Measurements from ENCODE around the gene P4HTM. TPM values are rescaled to one million over a fixed set of nuclear protein-coding genes. Genes with fewer than 3 reads are reported as not detected.
A peak's percentile ranks its signal among the peaks of the same experiment; 100 is the strongest.

P4HTM gene
- total RNA-seq, 2 experiments from 2014 or later: 35.2 to 39.6 TPM

DNA sequence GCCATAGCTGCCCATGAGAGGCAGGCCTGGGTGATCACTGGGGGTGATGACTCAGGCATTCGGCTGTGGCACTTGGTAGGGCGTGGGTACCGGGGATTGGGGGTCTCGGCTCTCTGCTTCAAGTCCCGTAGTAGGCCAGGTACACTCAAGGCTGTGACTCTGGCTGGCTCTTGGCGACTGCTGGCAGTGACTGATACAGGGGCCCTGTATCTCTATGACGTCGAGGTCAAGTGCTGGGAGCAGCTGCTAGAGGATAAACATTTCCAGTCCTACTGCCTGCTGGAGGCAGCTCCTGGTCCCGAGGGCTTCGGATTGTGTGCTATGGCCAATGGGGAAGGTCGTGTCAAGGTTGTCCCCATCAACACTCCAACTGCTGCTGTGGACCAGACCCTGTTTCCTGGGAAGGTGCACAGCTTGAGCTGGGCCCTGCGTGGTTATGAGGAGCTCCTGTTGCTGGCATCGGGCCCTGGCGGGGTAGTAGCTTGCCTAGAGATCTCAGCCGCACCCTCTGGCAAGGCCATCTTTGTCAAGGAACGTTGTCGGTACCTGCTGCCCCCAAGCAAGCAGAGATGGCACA, 22.5 kb downstream of the P4HTM start:
- Mint-ChIP-seq H3K27ac (no peak overlapping the region), H3K36me3 (ENCODE audit: low read depth) (peaks cover 43% of the 10 kb centered on the region), H3K4me3 (no peak overlapping the region), H3K4me1 (ENCODE audit: low read depth) (peaks cover 38% of the 10 kb centered on the region), H3K27me3 (ENCODE audit: low read depth) (no peaks in the 10 kb centered on the region), H3K9me3 (ENCODE audit: insufficient read depth) (no peaks in the 10 kb centered on the region)
- ChIA-PET CTCF (interaction anchor here (3.0 to 19.2 kb wide), 2 partner anchors 9 to 22 kb away, joined by 22 to 319 read pairs; partner anchors contain the start of genes NDUFAF3 and P4HTM), POLR2A (interaction anchor here (0.7 to 3.4 kb wide), 4 partner anchors 9 to 23 kb away, joined by 3 to 27 read pairs (median 3); partner anchors contain the start of genes IMPDH2 and NDUFAF3)
- ATAC-seq (no peak), DNase-seq (no peak)

DNA sequence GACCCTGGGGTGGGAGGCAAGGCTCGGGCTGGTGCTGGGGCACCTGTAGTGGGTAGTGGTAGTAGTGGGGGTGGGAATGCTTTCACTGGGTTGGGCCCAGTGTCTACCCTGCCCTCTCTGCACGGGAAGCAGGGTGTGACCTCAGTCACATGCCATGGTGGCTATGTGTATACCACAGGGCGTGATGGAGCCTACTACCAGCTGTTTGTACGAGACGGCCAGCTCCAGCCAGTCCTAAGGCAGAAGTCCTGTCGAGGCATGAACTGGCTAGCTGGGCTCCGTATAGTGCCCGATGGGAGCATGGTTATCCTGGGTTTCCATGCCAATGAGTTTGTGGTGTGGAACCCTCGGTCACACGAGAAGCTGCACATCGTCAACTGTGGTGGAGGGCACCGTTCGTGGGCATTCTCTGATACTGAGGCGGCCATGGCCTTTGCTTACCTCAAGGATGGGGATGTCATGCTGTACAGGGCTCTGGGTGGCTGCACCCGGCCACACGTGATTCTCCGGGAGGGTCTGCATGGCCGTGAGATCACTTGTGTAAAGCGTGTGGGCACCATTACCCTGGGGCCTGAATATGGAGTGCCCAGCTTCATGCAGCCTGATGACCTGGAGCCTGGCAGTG, 23.2 kb downstream of the P4HTM start:
- peaks cover 41% of the 10 kb centered on the region for H3K36me3 Mint-ChIP-seq (ENCODE audit: low read depth)
- H3K27ac Mint-ChIP-seq: no peak overlapping the region
- peaks cover 36% of the 10 kb centered on the region for H3K4me1 Mint-ChIP-seq (ENCODE audit: low read depth)
- no peaks in the 10 kb centered on the region for H3K9me3 Mint-ChIP-seq (ENCODE audit: insufficient read depth)
- POLR2A ChIA-PET: interaction anchor here (0.8 to 3.4 kb wide), 2 partner anchors 8 to 115 kb away, joined by 3 to 27 read pairs; partner anchors contain the start of gene NDUFAF3
- DNase-seq: no peak
- no peaks in the 10 kb centered on the region for H3K27me3 Mint-ChIP-seq (ENCODE audit: low read depth)
- CTCF ChIA-PET: interaction anchor here (0.9 to 19.2 kb wide), 4 partner anchors 8 to 277 kb away, joined by 3 to 319 read pairs (median 14); partner anchors contain the start of genes NDUFAF3, P4HTM and QRICH1
- no peak overlapping the region for H3K4me3 Mint-ChIP-seq
- no peak for ATAC-seq

DNA sequence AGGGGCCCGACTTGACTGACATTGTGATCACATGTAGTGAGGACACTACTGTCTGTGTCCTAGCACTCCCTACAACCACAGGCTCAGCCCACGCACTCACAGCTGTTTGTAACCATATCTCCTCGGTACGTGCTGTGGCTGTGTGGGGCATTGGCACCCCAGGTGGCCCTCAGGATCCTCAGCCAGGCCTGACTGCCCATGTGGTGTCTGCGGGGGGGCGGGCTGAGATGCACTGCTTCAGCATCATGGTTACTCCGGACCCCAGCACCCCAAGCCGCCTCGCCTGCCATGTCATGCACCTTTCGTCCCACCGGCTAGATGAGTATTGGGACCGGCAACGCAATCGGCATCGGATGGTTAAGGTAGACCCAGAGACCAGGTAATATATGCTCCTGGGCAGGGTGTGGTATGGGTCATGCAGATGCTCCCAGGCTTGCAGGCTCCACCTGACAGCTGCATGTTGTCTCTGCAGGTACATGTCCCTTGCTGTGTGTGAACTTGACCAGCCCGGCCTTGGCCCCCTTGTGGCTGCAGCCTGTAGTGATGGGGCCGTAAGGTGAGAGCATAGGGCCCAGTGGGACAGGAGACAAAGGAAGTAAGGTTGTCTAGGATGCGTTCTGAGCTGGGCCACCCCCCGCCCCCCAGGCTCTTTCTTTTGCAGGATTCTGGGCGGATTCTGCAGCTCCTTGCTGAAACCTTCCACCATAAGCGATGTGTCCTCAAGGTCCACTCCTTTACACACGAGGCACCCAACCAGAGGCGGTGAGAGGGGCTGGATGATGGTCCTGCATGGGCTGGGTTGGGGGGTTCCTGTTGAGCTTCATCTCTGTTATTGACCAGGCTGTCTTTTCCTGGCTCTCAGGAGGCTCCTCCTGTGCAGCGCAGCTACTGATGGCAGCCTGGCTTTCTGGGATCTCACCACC, 24.0 kb downstream of the P4HTM start:
- CTCF ChIA-PET: interaction anchor here (0.9 to 19.2 kb wide), 4 partner anchors 8 to 278 kb away, joined by 3 to 319 read pairs (median 14); partner anchors contain the start of genes NDUFAF3, P4HTM and QRICH1
- ATAC-seq: peak; percentile 30

DNA sequence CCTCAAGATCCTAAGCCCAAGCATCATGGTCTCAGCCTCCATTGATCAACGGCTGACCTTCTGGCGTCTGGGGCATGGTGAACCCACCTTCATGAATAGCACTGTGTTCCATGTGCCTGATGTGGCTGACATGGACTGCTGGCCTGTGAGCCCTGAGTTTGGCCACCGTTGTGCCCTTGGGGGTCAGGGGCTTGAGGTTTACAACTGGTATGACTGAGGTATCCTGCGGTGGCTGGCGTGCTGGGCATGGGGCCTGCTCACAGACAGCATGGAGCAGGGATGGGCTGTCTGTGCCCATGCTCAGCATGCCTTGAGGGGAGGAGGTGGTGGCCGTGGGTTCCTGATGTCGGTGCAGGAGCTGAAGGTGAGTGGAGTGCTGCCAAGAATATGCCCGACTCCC, 25.0 kb downstream of the P4HTM start:
- Mint-ChIP-seq H3K4me3 (no peak overlapping the region), H3K27ac (no peak overlapping the region), H3K36me3 (ENCODE audit: low read depth) (peaks cover 39% of the 10 kb centered on the region), H3K4me1 (ENCODE audit: low read depth) (peaks cover 37% of the 10 kb centered on the region), H3K9me3 (ENCODE audit: insufficient read depth) (no peaks in the 10 kb centered on the region), H3K27me3 (ENCODE audit: low read depth) (no peaks in the 10 kb centered on the region)
- no peak for ATAC-seq
- DNase-seq: no peak
- CTCF ChIA-PET: interaction anchor here (8.2 to 19.2 kb wide), 2 partner anchors 7 to 24 kb away, joined by 92 to 319 read pairs; partner anchors contain the start of genes P4HTM and WDR6
- POLR2A ChIA-PET: interaction anchor here (1.0 to 1.5 kb wide), 2 partner anchors 9 to 19 kb away, joined by 3 to 4 read pairs; no protein-coding TSS in a partner anchor

More for the DNA sequence above, 24.0 kb downstream of the P4HTM start:
- no peak overlapping the region for H3K27ac Mint-ChIP-seq
- peaks cover 43% of the 10 kb centered on the region for H3K36me3 Mint-ChIP-seq (ENCODE audit: low read depth)
- no peak overlapping the region for H3K4me3 Mint-ChIP-seq
- POLR2A ChIA-PET: interaction anchor here (0.8 to 3.4 kb wide), 3 partner anchors 7 to 116 kb away, joined by 3 to 27 read pairs (median 3); partner anchors contain the start of gene NDUFAF3
- peak; percentile 67 for DNase-seq
- no peaks in the 10 kb centered on the region for H3K9me3 Mint-ChIP-seq (ENCODE audit: insufficient read depth)
- H3K4me1 Mint-ChIP-seq (ENCODE audit: low read depth): peaks cover 34% of the 10 kb centered on the region
- H3K27me3 Mint-ChIP-seq (ENCODE audit: low read depth): no peaks in the 10 kb centered on the region

DNA sequence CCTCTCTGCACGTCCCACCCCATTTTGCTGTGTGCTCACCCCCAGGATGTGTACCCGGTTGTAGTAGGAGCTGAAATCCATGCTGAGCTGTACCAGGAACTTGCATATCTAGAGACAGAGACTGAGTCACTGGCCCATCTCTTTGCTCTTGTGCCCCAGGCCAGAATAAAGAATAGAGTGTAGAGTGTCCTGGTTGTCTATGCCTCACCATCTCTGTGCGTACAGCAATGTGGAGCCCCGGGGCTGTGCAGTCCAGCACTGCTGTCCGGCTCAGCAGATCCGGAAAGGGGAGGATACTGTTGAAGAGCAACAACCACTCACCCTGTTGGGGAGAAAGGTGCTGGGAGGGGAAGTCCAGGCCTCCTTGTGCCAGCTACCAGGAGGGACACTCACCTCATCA, 25.7 kb downstream of the P4HTM start:
- H3K9me3 Mint-ChIP-seq (ENCODE audit: insufficient read depth): no peaks in the 10 kb centered on the region
- H3K36me3 Mint-ChIP-seq (ENCODE audit: low read depth): peaks cover 43% of the 10 kb centered on the region
- peak overlapping the region; percentile 27 for H3K27ac Mint-ChIP-seq
- no peak for ATAC-seq
- no peaks in the 10 kb centered on the region for H3K27me3 Mint-ChIP-seq (ENCODE audit: low read depth)
- ChIA-PET CTCF (interaction anchor here (8.2 to 19.2 kb wide), 2 partner anchors 8 to 25 kb away, joined by 92 to 319 read pairs; partner anchors contain the start of genes P4HTM and WDR6), POLR2A (interaction anchor here (1.0 to 8.2 kb wide), 4 partner anchors 8 to 104 kb away, joined by 3 to 160 read pairs (median 4); partner anchors contain the start of gene WDR6)
- DNase-seq: no peak
- H3K4me1 Mint-ChIP-seq (ENCODE audit: low read depth): peaks cover 40% of the 10 kb centered on the region
- H3K4me3 Mint-ChIP-seq: no peak overlapping the region

DNA sequence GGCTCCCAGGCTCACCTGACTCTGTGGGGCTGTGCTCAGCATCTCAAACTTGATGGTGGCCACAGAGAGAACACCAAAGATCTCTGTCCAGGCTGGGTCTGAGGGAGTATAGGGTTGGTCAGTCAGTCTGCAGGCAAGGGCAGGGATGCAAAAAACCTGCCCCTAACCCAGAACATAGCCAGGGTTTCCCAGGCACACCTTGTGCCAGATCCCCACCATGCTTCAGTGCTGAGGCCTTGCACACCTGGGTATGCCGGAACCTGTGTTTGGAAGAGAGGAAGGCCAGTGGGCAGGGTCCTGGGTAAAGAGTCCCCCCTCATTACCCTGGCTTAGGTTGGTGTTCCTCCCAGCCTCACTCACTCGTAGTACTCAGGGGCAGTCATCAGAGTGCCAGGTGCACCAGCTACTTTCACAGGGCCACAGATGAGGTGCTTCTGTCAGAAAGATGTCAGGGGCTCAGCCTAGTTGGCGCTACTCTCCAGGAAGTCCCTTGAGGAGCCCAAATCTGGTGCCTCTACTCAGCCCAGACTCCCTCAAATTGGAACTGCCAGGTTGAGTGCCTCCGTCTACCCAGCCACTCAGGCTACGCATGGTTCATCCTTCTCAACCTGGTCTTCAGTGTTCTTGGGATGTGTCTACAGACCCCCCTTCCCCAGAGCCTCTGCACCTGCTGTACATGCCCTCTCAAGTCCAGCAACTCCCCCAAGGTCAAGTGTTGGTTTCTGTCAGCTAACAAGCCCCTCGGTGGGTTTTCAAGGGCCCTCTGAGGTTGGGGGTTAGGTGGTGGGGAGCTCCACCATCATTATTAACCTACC, 26.6 kb downstream of the P4HTM start:
- ChIA-PET POLR2A (interaction anchor here (0.5 to 8.2 kb wide), 8 partner anchors 10 to 103 kb away, joined by 3 to 160 read pairs (median 3); partner anchors contain the start of genes P4HTM, QRICH1 and WDR6), CTCF (interaction anchor here (2.1 to 19.2 kb wide), 3 partner anchors 9 to 26 kb away, joined by 6 to 319 read pairs (median 92); partner anchors contain the start of genes IMPDH2, P4HTM and WDR6)
- H3K4me3 Mint-ChIP-seq: peak overlapping the region; percentile 97
- H3K4me1 Mint-ChIP-seq (ENCODE audit: low read depth): peaks cover 40% of the 10 kb centered on the region
- H3K27ac Mint-ChIP-seq: peak overlapping the region; percentile 85
- no peaks in the 10 kb centered on the region for H3K27me3 Mint-ChIP-seq (ENCODE audit: low read depth)
- no peaks in the 10 kb centered on the region for H3K9me3 Mint-ChIP-seq (ENCODE audit: insufficient read depth)
- DNase-seq (no peak), ATAC-seq (no peak)
- H3K36me3 Mint-ChIP-seq (ENCODE audit: low read depth): peaks cover 45% of the 10 kb centered on the region

DNA sequence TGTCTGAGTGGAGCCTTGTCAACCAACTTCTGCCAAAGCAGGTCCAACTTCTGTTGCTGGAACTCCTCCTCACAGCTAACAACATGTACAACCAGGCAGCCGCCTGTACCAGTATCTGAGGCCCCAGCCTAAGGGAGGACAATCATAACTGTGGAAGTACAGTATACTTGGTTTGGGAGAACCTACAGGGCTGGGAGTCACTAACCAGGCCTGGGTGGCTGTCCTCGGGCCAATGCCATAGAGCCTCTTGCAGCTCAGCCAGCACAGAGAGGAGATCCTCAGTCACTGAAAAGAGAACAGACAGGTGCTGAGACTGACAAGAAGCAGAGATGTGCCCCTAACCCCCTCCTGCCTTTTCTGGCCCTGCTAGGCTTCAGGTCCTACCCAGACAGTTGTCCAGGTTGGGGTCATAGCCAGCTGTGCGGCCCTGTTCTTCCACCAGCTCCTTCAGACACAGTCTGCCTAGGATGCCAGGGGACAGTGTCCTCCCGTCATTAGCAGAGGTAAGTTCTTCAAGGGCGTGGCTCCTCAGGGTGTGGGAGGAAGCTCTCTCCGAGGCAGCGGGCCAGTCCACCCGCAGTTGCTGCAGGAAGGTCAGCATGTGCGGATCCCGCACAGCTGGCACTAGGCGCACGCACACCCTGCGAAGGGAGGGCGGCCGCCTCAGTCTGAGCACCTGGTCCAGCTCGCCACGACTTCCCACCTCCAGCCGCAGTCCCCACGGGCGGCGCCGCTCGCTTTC, 27.4 kb downstream of the P4HTM start:
- ChIA-PET CTCF (interaction anchor here (1.0 to 19.2 kb wide), 4 partner anchors 9 to 77 kb away, joined by 3 to 319 read pairs (median 49); partner anchors contain the start of genes IMPDH2, P4HTM and WDR6), POLR2A (interaction anchor here (0.5 to 8.2 kb wide), 9 partner anchors 8 to 98 kb away, joined by 3 to 160 read pairs (median 3); partner anchors contain the start of genes IMPDH2, P4HTM, QRICH1 and WDR6)
- Mint-ChIP-seq H3K4me1 (ENCODE audit: low read depth) (peaks cover 37% of the 10 kb centered on the region), H3K27me3 (ENCODE audit: low read depth) (no peaks in the 10 kb centered on the region), H3K27ac (peak overlapping the region; percentile 85), H3K4me3 (peak overlapping the region; percentile 97), H3K36me3 (ENCODE audit: low read depth) (peaks cover 39% of the 10 kb centered on the region), H3K9me3 (ENCODE audit: insufficient read depth) (no peaks in the 10 kb centered on the region)
- DNase-seq (peak; percentile 46), ATAC-seq (no peak)

DNA sequence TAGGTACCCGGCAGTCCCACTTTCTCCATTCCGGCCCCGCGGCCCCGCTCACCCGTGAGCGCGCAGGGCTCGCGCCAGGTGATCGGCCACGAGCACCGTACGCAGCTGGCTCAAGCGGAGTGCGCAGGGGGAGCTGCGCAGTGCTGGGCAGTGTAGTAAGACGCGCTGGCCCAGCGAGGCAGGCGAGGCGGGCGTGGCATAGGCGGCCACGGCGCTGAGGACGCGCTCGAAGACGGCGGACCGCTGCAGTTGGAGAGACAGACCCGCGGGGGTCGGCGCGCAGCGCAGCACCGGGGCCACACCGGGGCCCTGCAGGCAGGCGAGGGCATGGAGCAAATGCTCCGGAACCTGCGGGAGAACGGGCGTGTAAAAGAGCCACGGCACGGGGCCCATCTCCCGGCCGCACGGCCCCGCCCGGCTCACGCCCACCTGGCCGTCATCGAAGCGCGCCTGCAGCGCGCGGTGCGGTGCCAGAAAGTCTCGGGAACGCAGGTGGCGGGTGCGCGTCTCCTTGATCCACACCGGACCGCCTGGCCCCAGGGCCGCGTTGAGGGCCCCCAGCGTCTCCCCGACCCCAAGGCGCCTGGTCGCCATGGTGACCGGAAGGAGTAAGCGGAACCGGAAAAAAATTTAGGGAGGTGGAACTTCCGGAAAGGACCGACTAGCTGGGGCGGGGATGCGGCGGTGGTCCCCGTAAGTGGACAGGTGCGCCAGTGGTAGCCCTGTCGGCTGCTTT, 28.1 kb downstream of the P4HTM start, which contains the start of gene DALRD3:
DALRD3 (minus strand) TSS at position 610 of the 736 bp plus-strand sequence; CDS start at position 594, 16 bp downstream.
- CTCF ChIA-PET: interaction anchor here (1.0 to 19.2 kb wide), 4 partner anchors 10 to 76 kb away, joined by 3 to 319 read pairs (median 49); partner anchors contain the start of genes IMPDH2, P4HTM and WDR6
- POLR2A ChIA-PET: interaction anchor here (0.7 to 8.2 kb wide), 8 partner anchors 8 to 99 kb away, joined by 3 to 160 read pairs (median 30); partner anchors contain the start of genes IMPDH2, P4HTM, QRICH1 and WDR6
- Mint-ChIP-seq H3K27me3 (ENCODE audit: low read depth) (no peaks in the 10 kb centered on the region), H3K36me3 (ENCODE audit: low read depth) (peaks cover 45% of the 10 kb centered on the region), H3K9me3 (ENCODE audit: insufficient read depth) (no peaks in the 10 kb centered on the region), H3K4me3 (peak within 1 kb of the TSS; percentile 97), H3K4me1 (ENCODE audit: low read depth) (peaks cover 43% of the 10 kb centered on the region), H3K27ac (peak within 1 kb of the TSS; percentile 89)
- peak; percentile 15 for ATAC-seq
- DNase-seq: peak; percentile 73

DNA sequence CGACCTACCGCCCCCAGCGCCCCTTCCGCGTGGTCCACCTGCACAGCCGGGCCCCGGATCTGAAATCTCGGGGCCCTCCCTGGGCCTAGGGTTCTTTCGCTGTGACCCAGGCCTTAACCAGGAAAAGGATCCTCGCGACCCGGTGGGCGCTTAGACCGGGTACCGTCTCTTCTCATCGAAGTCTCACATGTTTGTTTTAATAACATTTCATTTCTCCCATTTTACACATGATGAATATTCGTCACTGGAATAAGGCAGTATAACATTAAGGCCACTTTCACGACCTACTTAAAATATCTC, 28.6 kb downstream of the P4HTM start:
- ChIA-PET CTCF (interaction anchor here (2.1 to 19.2 kb wide), 3 partner anchors 11 to 28 kb away, joined by 6 to 319 read pairs (median 92); partner anchors contain the start of genes IMPDH2, P4HTM and WDR6), POLR2A (interaction anchor here (3.9 to 8.2 kb wide), 5 partner anchors 10 to 75 kb away, joined by 22 to 160 read pairs (median 57); partner anchors contain the start of genes IMPDH2, P4HTM, QRICH1 and WDR6)
- Mint-ChIP-seq H3K27ac (peak overlapping the region; percentile 89), H3K27me3 (ENCODE audit: low read depth) (no peaks in the 10 kb centered on the region), H3K4me1 (ENCODE audit: low read depth) (peaks cover 46% of the 10 kb centered on the region), H3K4me3 (peak overlapping the region; percentile 97), H3K9me3 (ENCODE audit: insufficient read depth) (no peaks in the 10 kb centered on the region), H3K36me3 (ENCODE audit: low read depth) (peaks cover 49% of the 10 kb centered on the region)
- no peak for DNase-seq
- no peak for ATAC-seq
